CD4-positive, alpha-beta T cell treated with Interleukin-21 for 1 hour (primary cell): Measurements from ENCODE around the gene ABHD16A.
"Not testable (repeated sequence)": the region's sequence is repeated elsewhere in the genome, so short reads cannot be mapped to it uniquely, and the experiment has no call there.

Experiments used
- DNase-seq: peaks from one replicate; pipeline ENCODE4 v3.0.0-alpha.2; 2020

ABHD16A gene

DNA sequence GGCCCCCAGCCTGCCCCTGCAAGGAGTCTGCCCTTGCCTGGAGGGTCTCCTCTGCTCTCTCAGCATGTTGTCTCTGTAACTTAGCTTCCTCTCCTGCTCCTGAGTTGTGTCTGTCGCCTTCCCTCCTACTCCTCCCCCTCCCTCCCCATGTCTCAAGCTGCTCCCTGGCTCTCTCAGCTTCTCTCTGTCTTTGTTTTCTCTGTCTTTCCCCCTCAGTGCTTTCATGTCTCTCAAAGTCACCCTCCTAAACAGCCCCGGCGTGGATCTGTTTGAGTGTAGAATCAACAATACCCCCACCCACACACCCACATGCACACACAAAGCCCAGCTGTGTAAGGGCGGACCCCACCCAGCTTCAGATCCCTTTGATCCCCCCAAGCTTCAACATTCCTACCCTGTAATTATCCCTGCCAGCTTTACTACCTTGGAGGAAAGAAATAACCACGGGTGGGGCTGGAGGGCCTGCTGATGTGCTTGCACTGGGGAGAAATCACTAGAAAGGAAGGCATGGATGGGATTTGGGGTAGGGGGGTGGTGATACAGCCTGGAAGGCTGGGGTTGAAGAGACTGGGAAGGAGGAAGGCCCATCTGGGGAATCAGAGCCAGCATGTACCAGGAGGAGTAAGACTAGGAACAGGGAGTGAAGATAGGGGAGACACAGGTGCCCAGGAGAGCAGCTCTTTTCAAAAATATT is 11.0 kb upstream of the ABHD16A start:
- no peak for DNase-seq

DNA sequence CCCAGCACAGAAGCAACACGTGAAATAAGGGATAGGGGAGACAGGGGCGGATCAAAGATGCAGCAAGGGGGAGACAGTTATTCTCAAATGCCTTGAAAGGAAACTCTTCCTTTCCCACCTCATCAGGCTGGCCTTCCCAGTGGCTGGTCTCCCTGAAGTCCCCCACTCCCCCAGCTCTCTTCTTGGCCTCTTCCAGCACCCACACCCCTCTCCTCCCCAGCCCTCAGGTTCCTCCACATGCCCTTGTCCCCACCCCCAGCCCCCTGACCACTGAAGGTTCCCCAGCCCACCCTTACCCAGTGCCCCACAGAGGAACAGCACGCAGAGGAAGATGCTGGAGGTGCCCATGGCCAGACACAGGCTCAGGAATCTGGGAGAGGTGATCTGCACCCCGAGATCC is 10.3 kb upstream of the ABHD16A start:
- DNase-seq = no peak

DNA sequence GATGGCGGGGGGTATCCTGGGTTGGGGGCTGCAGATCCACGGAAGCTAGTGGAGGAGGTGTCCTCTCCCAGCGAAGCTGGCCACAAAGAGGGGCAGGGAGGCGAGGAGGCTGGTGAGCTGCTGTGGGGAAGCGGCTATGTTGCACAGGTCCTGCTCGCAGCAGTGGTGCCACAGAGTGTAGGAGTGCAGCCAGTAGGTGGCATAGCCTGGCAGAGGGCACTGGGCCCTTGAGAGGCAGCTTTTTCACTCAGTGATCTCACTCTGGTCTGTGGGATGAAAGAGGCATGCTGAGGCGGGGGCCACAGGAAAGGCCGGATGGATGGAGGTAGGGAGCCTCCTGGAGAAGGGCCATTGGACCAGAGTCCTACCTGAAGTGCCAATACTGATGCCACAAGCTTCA is 9.2 kb upstream of the ABHD16A start:
- peak; percentile 24 for DNase-seq

GRCh38 chr6:31711233-31711632 is 8.1 kb upstream of the ABHD16A start:
- no peak for DNase-seq

GRCh38 chr6:31710523-31711219 is 7.5 kb upstream of the ABHD16A start:
- no peak for DNase-seq

- DNase-seq = not testable (repeated sequence)
These were observed 6.0 kb upstream of the ABHD16A start for GRCh38 chr6:31709157-31709556.

GRCh38 chr6:31708224-31708623 is 5.1 kb upstream of the ABHD16A start:
- DNase-seq = no peak

DNA sequence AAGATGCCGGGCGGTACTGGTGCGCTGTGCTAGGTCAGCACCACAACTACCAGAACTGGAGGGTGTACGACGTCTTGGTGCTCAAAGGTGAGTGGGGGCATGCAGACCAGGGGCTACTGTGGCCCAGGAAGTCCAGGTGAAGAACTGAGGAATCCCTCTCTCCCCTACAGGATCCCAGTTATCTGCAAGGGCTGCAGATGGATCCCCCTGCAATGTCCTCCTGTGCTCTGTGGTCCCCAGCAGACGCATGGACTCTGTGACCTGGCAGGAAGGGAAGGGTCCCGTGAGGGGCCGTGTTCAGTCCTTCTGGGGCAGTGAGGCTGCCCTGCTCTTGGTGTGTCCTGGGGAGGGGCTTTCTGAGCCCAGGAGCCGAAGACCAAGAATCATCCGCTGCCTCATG is 4.6 kb upstream of the ABHD16A start:
- no peak for DNase-seq

DNA sequence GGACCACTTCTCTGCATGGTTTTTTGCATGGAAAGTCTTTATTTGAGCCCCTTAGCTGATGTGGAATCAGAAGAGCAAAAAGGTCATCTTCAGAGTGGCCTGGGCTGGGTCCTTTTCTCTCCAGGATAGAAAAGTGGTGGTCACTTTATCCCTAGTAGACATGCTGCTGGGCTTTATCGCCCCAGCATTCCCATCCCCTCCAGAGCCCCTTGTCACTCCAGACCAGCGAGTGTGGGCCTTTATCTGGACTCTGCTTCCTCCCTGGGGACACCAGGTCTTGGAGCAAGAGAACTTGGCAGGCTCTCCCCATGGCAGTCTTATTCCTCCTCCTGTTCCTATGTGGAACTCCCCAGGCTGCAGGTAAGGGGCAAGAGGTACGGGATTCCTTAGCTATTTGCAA is 3.5 kb upstream of the ABHD16A start, which contains the start of gene LY6G6F:
Gene LY6G6F, plus strand, starts transcription at position 268 of the 400 bp plus-strand sequence. Its CDS starts 41 bp downstream, at position 309.
- no peak for DNase-seq

DNA sequence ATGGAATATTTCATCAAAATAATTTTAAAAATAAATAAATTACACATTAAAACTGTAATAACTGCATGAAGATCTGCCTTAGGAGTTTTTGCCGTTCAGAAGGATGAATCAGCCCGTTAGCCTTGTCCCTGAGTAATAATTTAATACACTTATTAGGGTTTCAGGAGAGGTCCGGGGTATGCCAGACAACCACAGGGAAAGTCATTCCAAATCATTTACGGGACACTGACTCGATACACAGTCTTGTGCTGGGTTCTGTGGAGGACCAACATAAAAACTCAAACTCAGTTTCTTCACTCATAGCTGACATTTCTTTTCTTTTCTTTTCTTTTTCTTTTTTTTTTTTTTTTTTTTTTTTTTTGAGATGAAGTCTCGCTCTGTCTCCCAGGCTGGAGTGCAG is 2.8 kb upstream of the ABHD16A start:
- DNase-seq = no peak

DNA sequence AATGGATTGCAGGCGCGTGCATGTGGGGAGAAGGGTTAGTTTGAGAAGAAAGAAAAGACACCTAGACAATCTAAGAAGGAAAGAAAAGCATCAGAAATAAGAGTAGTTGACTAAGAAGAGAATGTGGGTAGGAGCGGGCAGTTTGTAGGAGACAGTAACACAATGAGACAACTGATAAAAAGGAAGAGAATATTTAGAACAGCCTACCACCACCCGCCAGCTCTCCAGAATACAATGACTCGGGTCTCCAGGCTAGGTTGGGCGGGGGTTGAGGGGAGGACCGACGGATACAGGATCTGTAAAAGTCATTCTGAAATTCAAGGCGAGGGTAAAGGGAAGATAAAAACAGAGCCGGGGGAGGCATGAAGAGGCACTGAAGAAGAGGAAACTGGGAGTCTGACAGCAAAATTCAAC is 712 bp downstream of the ABHD16A start:
- DNase-seq = no peak

DNA sequence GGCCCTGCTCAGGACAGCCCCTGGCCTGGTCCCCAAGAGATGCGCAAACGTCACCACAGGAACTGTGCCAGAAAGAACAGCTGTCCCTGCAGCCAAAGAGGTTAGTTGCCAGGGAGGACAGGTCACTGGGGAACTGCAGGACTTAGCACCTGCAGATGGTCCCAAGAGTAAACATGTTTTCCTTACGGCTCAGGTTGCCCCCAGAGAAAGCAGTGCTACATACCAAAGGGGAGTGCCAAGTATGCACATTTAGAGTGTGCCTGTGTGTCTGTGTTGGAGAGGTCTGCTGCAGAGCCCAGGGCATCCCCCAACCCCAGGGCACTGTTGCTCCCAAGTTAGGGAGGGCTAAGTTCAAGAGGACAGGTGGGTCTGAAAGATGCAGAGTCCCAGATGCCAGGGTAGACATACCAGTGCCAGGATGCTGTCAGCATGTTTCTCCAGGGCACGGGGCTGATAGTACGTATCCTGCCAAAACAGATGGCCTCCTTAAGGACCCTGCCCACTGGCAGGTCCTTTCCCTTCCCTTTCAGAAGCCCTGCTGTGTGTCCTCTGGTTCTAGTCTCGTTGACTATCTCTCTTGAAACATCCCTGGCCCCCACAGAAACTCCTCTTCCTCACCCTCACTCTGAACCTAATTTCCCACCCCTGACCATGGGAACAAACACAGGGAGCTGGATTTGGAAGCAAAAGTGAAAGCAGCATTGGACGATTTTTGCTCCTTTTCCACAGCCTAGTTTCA is 1.3 kb downstream of the ABHD16A start:
- DNase-seq = no peak

- no peak for DNase-seq
These were observed 2.3 kb downstream of the ABHD16A start for GRCh38 chr6:31700740-31701401.

GRCh38 chr6:31697555-31697954 is 5.6 kb downstream of the ABHD16A start:
- DNase-seq = no peak

- no peak for DNase-seq
These were observed 9.6 kb downstream of the ABHD16A start for GRCh38 chr6:31693535-31693934.

DNA sequence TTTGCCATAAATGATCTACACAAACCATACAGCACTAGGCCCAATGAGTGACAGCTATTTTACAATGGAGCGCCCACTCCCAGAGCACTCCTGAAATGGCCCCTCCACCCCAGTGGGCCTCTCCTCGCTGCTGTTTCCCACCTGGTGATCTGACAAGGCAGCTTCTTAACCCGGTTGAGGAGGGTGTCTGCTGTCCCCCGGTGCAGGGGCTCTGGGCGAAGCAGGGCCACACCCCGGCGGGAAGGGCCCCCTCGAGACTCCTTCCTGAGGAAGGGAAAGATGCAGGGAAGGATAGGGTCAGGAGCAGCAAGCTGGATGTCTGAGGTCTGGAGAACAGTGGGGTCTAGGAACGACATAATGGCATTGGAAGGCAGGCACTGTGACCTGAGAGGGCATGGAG is 10.2 kb downstream of the ABHD16A start:
- no peak for DNase-seq

- no peak for DNase-seq
These were observed 10.8 kb downstream of the ABHD16A start for GRCh38 chr6:31692353-31692752.

DNA sequence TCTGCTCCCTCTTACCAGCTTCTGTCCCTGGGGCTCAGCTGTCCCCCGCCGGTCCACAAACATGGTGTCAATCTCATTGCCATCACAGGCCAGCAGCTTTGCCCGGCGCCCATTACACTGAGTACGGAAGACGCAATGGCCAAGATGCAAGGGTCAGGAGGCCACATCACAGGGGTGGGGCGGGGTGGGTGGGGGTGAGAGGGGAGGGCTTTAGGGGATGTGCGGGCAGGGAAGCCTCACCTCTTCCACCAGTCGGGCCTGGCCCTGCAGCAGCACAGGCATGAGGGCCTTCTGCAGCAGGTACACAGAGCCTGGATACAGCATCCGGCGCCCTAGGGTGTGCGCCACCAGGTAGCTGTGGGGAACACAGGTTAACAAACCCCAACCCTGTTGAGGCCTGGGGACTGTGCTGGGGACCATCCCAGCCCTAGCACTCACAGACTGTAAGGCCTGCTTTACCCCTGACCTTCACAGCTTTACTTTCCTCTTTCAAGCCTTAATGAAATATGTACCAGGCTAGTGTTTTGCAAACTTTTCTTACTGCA is 11.5 kb downstream of the ABHD16A start:
- no peak for DNase-seq

DNA sequence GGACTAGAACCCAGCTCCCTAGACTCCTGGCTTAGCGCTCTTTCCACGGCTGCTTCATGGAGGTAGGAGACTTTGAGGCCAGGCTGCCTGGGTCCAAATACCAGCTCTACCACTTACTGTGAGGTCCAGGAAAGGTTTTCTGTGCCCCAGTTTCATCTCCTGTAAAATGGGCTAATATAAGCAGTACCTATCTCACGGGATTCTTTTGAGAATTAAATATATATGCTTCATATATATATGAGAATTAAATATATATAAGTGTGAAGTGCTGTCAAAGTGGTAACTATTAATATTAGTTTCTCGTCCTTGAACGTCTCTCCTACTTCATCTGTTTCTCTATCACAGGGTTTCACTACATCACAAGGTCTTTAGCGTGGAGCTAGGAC is 12.1 kb downstream of the ABHD16A start:
- no peak for DNase-seq

- no peak for DNase-seq
These were observed 12.7 kb downstream of the ABHD16A start for GRCh38 chr6:31690231-31691077.

DNA sequence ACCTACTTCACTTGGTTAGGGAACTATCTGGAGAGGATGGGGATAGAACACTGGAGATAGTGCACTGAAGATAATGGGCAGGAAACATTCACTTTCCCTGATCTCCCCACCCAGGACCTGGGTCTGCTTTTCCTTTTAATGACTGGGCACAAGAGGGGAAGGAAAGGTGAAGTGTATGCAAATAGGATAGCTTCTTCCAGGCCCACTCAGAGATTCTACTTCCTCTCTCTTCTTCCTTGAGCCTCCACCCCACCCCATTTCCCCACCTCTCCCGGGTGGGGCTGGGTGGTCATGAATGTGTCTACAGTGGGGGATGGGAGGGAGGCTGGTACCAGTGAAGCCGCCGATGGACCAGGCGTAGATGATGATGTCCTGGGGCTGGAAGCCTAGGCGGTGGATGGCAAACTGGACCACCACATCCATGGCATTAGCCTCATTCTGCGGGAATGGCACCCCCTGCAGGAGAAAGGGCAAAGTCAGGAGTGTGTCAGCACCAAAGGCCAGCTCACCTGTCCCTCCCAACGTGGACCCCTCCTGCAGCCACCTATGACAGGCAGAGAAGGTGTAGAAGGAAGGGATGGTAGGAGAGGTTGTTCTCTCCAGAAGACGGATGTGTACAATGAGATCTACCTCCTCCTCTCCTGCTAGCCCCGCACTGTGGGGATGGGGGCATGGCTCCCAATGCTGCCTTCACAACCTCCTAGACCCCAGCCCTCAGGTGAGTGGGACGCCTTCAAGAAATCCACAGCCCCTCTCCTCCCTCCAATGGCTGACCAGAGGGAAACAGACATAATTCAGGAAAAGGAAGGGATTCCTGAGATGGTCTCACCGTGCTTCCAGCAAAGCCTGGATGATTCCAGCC is 13.6 kb downstream of the ABHD16A start:
- peak; percentile 19 for DNase-seq
